Measurements from ENCODE around the gene TRIM15. TPM values are rescaled to one million over a fixed set of nuclear protein-coding genes. Genes with fewer than 3 reads are reported as not detected.

Gene TRIM15
- total and polyA plus RNA-seq, 10 of the 15 experiments (the other 5 are each of a cell fraction or from before 2014, with no cell fraction given): 0.29 TPM; not detected in 9

GRCh38 chr6:30172681-30173080, 9.3 kb downstream of the TRIM15 start:
- no peak for FAIRE-seq
- Histone ChIP-seq H3K9ac (ENCODE audit: control insufficient read depth, insufficient read depth, low read length) (no peak overlapping the region), H4K20me1 (ENCODE audit: control insufficient read depth, insufficient read depth) (no peaks in the 10 kb centered on the region), H3K4me2 (ENCODE audit: control insufficient read depth, insufficient read depth) (no peak overlapping the region), H2AFZ (ENCODE audit: control insufficient read depth, low read depth, low read length) (no peak overlapping the region), H3K9me3 (replicated peaks; ENCODE audit: control insufficient read depth, insufficient read depth, low read length) (no peaks in the 10 kb centered on the region), H3K4me1 (ENCODE audit: control insufficient read depth, insufficient read depth, low read length) (no peaks in the 10 kb centered on the region), H3K27ac (ENCODE audit: control insufficient read depth, insufficient read depth) (no peak overlapping the region), H3K4me3 (no peak overlapping the region), H3K27me3 (replicated peaks in 1 of 2; ENCODE audit: control insufficient read depth in 2 of 2, insufficient read depth in 2 of 2, low read length in 1 of 2) (peaks cover 8 to 16% of the 10 kb centered on the region in 2 experiments), H3K79me2 (ENCODE audit: control insufficient read depth, insufficient read depth, low read length) (no peaks in the 10 kb centered on the region), H3K36me3 (ENCODE audit: control insufficient read depth in 2 of 2, insufficient read depth in 2 of 2, low read length in 1 of 2) (no peaks in the 10 kb centered on the region)
- ATAC-seq: no peak
- ChIA-PET POLR2A (no interaction called here), SMC1A (ENCODE audit: uncharacterized antibody, unreplicated experiment) (no interaction called here), CTCF (no interaction called here), RAD21 (ENCODE audit: unreplicated experiment) (interaction anchor here (0.6 to 1.0 kb wide), 2 partner anchors 62 to 69 kb away, joined by 4 read pairs; no protein-coding TSS in a partner anchor)
- in situ Hi-C loops (cut with MboI) (no loop called here), intact Hi-C loops (cut with micrococcal nuclease; ENCODE audit: unreplicated experiment) (loop anchor here (5.0 kb wide), 1 partner anchor 325 kb away; no protein-coding TSS in a partner anchor)
- no peak for TF ChIP-seq SUPT20H (IDR thresholded peaks at IDR 0.05; ENCODE audit: borderline replicate concordance, control insufficient read depth, low read depth, low read length)
- TF ChIP-seq SMARCA5 (IDR thresholded peaks at IDR 0.05): no peak
- TF ChIP-seq ESRRA (IDR thresholded peaks at IDR 0.05; ENCODE audit: low read length): no peak
- no peak for TF ChIP-seq RCOR1 (conservative IDR thresholded peaks at IDR 0.05; ENCODE audit: low read depth, low read length)
- TF ChIP-seq, protein P1, sequence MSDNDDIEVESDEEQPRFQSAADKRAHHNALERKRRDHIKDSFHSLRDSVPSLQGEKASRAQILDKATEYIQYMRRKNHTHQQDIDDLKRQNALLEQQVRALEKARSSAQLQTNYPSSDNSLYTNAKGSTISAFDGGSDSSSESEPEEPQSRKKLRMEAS (IDR thresholded peaks at IDR 0.05; ENCODE audit: low read depth, low read length): no peak
- TF ChIP-seq YY1 (IDR thresholded peaks at IDR 0.05; ENCODE audit: low read depth, low read length): no peak
- TF ChIP-seq ZBED1 (IDR thresholded peaks at IDR 0.05; ENCODE audit: borderline replicate concordance): no peak
- no peak for DNase-seq (ENCODE audit: low read depth, low spot score)
- 2% methylated on average over 4 of the region's 4 CpGs for WGBS (ENCODE audit: insufficient coverage, insufficient replicate concordance, low lambda C conversion rate, missing lambda C conversion rate)
- BruUV-seq (replicated peaks): no TSS peak

DNA sequence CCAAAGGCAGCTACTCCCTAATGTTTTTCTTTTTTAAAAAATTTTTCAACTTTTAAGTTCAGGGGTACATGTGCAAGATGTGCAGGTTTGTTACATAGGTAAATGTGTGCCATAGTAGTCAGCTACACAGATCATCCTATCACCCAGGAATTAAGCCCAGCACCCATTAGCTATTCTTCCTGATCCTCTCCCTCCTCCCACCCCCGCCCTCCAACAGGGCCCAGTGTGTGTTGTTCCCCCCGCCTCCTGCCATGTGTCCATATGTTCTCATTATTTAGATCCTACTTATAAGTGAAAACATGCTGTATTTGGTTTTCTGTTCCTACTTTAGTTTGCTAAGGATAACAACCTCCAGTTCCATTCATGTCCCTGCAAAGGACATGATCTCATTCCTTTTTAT, 12.4 kb downstream of the TRIM15 start:
- WGBS (ENCODE audit: insufficient coverage, insufficient replicate concordance, low lambda C conversion rate, missing lambda C conversion rate): no CpG with 5 or more reads among the region's 2 CpGs
- no peak overlapping the region for H2AFZ ChIP-seq (ENCODE audit: control insufficient read depth, low read depth, low read length)
- peaks cover 8 to 9% of the 10 kb centered on the region in 2 experiments for H3K27me3 ChIP-seq (replicated peaks in 1 of 2; ENCODE audit: control insufficient read depth in 2 of 2, insufficient read depth in 2 of 2, low read length in 1 of 2)
- H3K4me1 ChIP-seq (ENCODE audit: control insufficient read depth, insufficient read depth, low read length): no peaks in the 10 kb centered on the region
- H3K36me3 ChIP-seq (ENCODE audit: control insufficient read depth in 2 of 2, insufficient read depth in 2 of 2, low read length in 1 of 2): no peaks in the 10 kb centered on the region
- no peak for FAIRE-seq
- no TSS peak for BruUV-seq (replicated peaks)
- no peaks in the 10 kb centered on the region for H3K79me2 ChIP-seq (ENCODE audit: control insufficient read depth, insufficient read depth, low read length)
- H3K27ac ChIP-seq (ENCODE audit: control insufficient read depth, insufficient read depth): no peak overlapping the region
- ChIA-PET SMC1A (ENCODE audit: uncharacterized antibody, unreplicated experiment) (no interaction called here), RAD21 (ENCODE audit: unreplicated experiment) (interaction anchor here (0.6 kb wide), 1 partner anchor 96 kb away, joined by 3 read pairs; no protein-coding TSS in a partner anchor), POLR2A (no interaction called here), CTCF (interaction anchor here (0.8 to 1.6 kb wide), 3 partner anchors 42 to 72 kb away, joined by 4 to 7 read pairs (median 4); no protein-coding TSS in a partner anchor)
- intact Hi-C loops (cut with micrococcal nuclease; ENCODE audit: unreplicated experiment) (no loop called here), in situ Hi-C loops (cut with MboI) (no loop called here)
- H4K20me1 ChIP-seq (ENCODE audit: control insufficient read depth, insufficient read depth): no peaks in the 10 kb centered on the region
- no peak overlapping the region for H3K4me3 ChIP-seq
- no peak for ATAC-seq
- H3K4me2 ChIP-seq (ENCODE audit: control insufficient read depth, insufficient read depth): no peak overlapping the region
- DNase-seq (ENCODE audit: low read depth, low spot score): no peak
- H3K9ac ChIP-seq (ENCODE audit: control insufficient read depth, insufficient read depth, low read length): no peak overlapping the region
- peaks cover 6% of the 10 kb centered on the region; the same call in 2 of the 3 replicates for H3K9me3 ChIP-seq (replicated peaks; ENCODE audit: control insufficient read depth, insufficient read depth, low read length)
- TF ChIP-seq ESRRA (IDR thresholded peaks at IDR 0.05; ENCODE audit: low read length) (no peak), BACH1 (IDR thresholded peaks at IDR 0.05; ENCODE audit: borderline replicate concordance) (no peak), HDAC2 (IDR thresholded peaks at IDR 0.05) (no peak), SREBF2 (IDR thresholded peaks at IDR 0.05; ENCODE audit: low read length) (no peak), RB1 (IDR thresholded peaks at IDR 0.05; ENCODE audit: borderline replicate concordance) (no peak)
- TF ChIP-seq, protein P2, sequence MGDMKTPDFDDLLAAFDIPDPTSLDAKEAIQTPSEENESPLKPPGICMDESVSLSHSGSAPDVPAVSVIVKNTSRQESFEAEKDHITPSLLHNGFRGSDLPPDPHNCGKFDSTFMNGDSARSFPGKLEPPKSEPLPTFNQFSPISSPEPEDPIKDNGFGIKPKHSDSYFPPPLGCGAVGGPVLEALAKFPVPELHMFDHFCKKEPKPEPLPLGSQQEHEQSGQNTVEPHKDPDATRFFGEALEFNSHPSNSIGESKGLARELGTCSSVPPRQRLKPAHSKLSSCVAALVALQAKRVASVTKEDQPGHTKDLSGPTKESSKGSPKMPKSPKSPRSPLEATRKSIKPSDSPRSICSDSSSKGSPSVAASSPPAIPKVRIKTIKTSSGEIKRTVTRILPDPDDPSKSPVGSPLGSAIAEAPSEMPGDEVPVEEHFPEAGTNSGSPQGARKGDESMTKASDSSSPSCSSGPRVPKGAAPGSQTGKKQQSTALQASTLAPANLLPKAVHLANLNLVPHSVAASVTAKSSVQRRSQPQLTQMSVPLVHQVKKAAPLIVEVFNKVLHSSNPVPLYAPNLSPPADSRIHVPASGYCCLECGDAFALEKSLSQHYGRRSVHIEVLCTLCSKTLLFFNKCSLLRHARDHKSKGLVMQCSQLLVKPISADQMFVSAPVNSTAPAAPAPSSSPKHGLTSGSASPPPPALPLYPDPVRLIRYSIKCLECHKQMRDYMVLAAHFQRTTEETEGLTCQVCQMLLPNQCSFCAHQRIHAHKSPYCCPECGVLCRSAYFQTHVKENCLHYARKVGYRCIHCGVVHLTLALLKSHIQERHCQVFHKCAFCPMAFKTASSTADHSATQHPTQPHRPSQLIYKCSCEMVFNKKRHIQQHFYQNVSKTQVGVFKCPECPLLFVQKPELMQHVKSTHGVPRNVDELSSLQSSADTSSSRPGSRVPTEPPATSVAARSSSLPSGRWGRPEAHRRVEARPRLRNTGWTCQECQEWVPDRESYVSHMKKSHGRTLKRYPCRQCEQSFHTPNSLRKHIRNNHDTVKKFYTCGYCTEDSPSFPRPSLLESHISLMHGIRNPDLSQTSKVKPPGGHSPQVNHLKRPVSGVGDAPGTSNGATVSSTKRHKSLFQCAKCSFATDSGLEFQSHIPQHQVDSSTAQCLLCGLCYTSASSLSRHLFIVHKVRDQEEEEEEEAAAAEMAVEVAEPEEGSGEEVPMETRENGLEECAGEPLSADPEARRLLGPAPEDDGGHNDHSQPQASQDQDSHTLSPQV (IDR thresholded peaks at IDR 0.05): no peak

Data from GM12878 (cell line).